CD4-positive, alpha-beta T cell treated with Interleukin-15 for 1 hour (primary cell): ENCODE data around the gene PDCD1LG2.
"Not testable (repeated sequence)": the region's sequence is repeated elsewhere in the genome, so short reads cannot be mapped to it uniquely, and the experiment has no call there.

Source experiments
- DNase-seq: peaks from one replicate; pipeline ENCODE4 v3.0.0-alpha.2; 2020

Gene PDCD1LG2

DNA sequence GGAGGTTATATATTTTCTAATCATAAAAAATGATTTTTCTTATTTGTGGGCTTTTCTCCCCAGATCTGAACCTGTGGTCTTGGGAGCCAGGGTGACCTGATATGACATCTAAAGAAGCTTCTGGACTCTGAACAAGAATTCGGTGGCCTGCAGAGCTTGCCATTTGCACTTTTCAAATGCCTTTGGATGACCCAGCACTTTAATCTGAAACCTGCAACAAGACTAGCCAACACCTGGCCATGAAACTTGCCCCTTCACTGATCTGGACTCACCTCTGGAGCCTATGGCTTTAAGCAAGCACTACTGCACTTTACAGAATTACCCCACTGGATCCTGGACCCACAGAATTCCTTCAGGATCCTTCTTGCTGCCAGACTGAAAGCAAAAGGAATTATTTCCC, 59.6 kb downstream of the PDCD1LG2 start:
- DNase-seq = no peak

DNA sequence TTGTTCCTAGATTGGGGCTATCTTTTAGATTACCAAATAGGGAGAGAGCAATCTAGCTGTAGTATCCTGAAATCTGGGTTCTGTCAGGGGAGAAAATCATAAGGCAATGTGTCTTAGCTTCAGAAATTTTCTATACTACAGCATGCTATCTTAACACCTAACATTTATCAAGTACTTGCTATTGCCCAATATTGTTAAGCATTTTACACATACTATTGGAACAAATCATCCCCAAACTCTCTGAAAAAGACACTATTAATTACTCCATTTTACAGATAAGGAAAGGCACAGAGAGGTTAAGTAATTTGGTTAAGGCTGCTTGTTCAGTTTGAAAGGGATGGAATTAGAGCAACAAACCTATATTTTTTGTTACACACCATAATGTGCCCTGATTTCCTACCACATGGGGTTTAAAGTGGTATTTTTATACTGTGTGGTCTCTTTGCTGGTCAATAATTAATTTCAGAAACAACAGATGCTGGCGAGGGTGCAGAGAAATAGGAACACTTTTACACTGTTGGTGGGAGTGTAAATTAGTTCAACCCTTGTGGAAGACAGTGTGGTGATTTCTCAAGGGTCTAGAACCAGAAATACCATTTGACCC, 61.4 kb downstream of the PDCD1LG2 start:
- no peak for DNase-seq

DNA sequence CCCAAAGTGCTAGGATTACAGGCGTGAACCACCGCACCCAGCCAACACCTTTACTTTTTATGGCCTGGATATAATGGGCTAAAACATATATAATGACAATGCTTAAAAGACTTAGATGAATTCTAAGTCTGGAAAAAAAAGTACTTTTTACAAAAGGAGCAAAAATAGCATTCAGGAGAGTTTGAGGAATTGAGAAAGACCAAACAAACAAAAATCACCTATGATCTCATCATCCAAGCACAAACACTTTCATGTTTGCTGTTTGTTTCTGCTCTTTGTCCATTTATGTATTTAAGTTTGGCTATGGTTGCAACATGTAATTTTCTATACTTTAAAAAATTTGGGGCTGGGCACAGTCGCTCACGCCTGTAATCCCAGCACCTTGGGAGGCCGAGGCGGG, 63.8 kb downstream of the PDCD1LG2 start:
- no peak for DNase-seq

DNA sequence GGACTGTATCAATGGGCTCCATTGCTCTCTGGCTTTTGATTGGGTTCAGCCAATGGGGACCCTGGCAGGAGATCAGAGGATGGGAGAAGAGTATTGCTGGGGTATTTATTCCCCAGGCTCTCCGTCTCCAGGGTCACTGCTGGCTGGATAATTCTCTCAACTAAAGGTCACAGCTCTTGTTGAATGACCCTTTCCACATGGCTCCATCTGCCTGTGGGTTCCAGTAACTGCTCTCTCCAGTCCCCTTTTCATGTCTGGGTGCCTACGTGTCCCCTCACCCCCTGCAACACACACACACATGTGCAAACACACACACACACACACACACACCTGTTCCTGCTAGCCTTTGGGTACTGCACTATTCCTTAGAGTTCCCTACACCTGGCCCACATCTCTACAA, 64.7 kb downstream of the PDCD1LG2 start:
- DNase-seq = no peak

DNA sequence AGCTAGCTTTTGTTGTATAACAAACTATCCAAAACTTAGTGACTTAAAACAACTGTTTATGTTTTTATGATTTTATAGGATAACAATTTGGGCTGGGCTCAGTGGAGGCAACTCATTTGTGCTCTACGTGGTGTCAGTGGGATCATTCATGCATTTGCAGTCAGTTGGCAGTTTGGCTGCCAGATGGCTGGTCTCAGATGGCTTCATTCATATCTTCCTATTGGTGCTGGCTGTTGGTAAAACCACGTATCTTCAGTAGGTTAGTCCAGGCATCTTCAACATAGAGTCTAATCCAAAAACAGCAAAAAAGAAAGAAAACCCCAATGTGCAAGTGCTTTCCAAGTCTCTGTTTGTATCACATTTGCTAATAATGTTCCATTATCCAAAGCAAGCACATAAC, 66.9 kb downstream of the PDCD1LG2 start:
- no peak for DNase-seq

DNA sequence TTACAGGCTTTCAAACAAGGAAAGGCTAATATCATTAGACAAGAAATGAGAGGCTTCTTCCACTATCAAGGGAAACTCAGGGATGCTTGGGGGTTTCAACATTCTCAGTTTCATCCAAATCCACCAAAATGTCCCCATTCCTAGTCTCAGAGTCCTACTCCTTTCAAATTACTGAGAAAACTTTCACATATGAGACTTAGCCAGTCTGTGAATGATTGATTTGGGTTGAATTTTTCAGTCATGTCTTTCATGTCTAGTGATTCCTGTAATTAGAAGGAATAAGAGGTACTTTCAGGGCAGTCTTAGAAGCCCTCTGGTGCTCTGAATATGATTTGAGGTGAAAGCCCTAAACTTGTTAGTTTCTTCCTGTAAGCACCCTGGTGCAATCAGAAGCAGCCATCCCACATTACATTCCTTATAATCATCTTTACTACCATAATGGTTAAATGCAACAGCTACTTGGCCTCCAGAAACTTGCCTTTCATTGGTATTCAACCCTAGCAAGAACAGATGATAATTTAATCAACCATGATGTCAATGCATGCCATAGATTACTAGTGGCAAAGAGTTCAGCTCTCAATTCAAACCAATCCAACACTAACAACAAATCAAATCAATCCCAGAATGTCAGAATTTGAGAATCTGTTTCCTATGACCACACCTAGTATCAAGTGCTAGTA, 67.8 kb downstream of the PDCD1LG2 start:
- no peak for DNase-seq

DNA sequence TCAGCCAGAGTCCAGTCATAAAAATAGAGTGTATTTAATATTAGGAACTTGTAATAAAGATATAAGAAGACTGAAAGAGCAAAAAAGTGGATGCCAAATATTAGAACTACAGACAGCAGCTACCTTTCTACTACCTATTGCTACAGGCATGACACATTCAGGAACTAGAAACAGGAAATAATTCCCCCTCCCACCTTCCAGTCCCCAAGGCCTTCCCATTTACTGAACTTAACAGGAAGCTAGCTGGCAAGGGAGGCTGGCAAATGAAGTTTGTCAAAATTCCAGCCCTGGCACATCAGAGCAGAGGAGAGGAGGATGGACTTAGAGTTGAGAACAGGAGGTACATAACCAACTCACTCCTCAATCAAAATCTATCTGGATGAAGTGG, 68.4 kb downstream of the PDCD1LG2 start:
- no peak for DNase-seq

DNA sequence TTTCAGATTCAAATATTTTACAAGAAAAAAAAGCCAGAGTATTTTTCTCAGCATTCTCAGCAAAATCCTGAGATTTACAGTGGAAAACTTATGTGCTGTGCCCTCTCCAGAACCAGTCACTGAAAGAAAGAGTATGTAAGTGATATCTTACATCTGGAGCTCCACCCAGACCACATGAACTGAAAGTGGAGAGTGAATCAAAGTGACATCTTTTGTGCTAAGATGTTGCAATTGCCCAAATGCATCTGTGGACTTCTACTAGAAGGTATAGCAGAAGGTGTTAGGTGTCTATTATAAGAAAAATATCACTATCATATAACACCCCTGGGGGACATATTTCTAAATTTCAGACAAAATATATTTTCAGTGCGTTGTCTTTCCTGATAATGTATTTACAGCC, 69.5 kb downstream of the PDCD1LG2 start:
- no peak for DNase-seq

DNA sequence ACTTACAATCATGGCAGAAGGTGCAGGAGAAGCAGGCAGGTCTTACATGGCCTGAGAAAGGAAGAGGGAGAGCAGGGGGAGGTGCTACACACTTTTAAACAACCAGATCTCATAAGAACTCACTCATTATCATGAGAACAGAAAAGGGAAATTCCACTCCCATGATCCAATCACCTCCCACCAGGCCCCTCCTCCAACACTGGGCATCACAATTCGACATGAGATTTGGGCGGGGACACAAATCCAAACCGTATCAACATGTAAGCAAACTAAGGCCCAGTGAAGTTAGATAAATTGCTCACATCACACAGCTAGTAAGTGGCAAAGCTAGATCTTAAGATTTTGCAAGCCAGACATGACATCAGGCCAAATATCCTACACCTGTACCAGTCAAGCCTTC, 70.3 kb downstream of the PDCD1LG2 start:
- no peak for DNase-seq

DNA sequence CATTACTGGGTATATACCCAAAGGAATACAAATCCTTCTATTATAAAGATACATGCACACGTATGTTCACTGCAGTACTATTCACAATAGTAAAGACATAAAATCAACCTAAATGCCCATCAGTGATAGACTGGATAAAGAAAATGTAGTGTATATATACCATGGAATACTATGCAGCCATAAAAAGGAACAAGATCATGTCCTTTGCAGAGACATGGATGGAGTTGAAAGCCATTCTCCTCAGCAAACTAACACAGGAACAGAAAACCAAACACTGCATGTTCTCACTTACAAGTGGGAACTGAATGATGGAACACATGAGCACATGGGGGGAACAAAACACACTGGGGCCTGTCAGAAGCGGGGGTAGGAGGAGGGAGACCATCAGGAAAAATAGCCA, 71.4 kb downstream of the PDCD1LG2 start:
- not testable (repeated sequence) for DNase-seq

DNA sequence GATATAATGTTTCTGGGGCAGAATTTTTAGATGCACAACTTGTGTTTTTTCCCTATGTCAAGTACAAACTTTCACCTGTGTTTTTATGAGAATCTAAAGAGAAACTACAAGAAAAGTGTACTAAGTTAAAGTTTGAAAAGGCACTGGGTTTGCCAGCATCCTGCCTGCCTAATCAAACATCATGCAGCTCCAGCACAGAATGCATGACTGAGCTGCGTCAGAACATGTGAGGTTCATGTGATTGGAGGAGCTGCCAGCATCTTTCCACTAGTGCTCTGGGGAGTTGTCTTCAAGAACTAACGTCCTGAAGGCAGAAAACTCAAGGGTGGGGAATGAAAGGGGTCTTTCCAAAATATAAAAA, 72.5 kb downstream of the PDCD1LG2 start:
- DNase-seq = peak; percentile 55

DNA sequence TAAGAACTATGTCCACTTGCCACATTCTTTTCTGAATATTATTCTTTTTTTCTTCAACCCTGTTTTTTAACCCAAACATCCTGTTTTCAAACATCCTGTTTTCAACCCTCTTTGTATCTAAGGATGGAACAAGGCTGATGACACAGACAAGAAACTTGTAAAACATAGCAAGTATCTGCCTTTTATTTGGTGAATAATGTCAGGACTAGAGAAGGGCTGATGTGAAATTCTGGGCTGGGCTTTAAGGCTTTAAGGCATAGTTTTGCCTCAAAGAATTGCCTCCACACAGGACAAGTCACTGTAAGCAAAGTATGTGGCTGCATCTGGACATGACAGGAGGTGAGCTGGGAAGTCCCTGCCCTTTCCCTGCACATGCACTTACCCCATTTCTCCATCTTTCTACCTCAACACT, 76.1 kb downstream of the PDCD1LG2 start:
- no peak for DNase-seq

DNA sequence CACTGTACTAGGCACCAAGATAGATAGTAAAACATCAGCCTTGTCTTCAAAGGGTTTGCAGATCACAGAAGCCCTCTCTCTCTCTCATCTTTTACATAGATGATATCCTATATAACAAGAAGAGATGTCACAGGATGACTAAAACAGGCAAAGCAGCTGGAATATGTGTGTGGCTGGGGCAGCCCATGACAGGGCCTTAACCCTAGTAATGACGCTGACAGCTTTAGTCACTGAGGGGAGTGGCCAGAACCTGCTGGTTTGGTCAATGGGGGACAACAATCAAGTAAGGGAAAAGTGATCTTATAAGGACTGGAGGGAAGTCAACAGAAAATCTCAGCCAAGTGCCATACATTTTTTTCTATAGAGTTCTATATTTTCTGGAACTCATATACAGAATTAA, 76.7 kb downstream of the PDCD1LG2 start:
- no peak for DNase-seq

DNA sequence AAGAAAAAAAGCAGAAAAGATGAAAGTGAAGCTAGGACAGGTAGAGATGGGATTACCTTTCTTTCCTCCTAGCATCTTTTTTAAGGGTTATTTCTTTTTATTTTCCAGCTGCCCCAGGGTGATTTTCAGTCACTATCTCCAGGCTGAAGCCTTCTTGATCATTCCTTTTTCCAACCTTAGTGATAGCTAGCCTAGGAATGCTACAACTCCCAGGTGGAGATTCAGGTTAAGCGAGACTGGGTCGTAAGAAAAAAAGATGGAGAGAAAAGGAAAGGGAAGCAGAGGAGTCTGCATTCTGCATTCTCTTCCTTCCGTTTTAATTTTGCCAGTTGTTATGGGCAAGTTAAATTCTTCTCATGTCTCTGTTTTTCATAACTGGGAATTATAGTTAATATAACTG, 81.9 kb downstream of the PDCD1LG2 start:
- DNase-seq = no peak

DNA sequence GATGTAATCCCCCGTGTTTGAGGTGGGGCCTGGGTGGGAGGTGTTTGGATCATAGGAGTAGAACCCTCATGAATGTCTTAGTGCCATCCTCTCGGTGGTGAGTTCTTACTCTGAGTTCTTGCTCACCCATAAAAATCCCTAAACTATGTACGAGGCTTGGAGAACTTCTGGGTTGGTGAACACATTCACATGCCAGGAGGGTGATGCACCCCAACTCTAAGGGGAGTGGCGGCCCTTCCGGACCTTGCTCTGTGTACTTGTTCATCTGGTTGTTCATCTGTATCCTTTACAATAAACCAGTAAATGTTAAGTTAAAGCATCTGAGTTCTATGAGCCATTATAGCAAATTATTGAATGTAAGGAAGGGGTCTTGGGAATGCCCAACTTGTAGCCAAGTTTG, 82.6 kb downstream of the PDCD1LG2 start:
- no peak for DNase-seq

DNA sequence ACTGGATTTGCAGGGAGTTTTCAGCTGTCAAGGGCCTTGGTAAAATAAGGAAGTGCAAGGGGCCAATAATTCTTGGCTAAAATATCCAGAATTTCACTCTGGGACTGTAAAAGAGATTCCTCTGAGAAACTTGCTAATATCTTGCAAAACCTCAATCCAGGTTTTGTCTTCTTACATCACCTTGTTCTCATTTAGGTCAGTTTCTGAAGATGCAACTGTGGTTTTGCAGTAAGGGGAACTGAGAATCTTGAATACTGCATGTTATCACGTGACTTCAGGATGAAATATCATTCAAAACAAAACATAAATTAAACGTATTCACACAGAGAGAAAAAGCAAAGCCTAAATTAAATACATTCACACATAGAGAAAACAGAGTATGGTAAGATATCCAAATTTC, 83.6 kb downstream of the PDCD1LG2 start:
- no peak for DNase-seq

DNA sequence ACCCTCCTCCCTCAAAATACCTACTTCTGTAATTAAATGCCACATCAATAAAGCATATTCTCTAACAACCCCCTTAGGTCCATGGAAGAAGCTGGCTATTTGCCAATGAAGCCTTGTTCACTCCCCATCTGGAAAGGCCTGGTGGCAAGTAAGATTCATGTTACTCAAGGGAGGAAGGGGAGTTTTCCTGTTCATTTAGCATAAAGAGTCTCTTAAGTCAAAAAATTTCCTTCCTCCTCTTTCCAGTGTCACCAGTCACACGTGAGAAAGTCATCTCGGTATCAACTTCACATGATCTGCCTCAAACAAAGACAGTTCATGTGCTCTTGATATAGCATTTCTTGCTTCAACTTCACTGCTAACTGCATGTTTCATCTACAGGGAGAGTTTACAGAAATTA, 85.8 kb downstream of the PDCD1LG2 start:
- no peak for DNase-seq

DNA sequence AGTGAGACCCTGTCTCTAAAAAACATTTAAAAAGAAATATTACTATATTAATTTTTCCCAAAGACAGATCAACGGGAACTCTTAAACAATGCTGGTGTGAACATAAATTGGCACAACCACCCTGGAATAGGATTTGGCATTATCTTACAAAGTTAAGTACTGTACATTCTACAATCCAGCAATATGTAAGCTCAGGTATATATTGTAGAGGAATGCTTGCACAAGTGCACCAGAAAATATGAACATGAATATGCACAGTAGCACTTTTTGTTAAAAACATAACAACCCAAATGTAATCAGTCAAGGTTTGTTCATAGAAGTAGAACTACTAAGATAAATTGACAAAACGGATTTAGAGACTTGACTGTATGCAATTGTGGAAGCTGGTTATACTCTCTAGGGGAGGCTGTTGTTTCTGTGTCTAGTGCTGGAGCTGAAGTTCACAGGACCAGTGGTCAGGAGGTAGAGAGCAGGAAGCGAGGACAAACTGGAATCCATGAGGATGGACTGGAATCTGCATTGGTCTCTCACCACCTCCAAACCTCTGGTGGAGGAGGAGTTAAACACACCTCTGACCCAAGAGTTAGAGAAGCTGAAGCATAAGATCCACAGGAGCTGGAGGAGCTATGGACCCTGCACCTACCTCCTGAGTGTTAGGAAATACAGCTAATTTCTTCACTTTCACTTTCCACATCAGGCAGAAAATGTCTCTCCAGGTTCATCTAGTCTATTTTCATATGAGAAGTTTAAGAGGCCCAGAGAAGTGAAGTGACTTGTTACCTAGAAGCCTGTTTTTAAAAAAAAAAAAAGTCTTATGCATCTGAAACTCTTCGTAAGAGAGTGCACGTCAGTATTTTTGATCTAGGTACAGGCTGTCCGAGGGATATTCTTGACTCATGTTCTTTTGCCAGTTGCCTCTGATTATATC, 98.2 kb downstream of the PDCD1LG2 start:
- no peak for DNase-seq

DNA sequence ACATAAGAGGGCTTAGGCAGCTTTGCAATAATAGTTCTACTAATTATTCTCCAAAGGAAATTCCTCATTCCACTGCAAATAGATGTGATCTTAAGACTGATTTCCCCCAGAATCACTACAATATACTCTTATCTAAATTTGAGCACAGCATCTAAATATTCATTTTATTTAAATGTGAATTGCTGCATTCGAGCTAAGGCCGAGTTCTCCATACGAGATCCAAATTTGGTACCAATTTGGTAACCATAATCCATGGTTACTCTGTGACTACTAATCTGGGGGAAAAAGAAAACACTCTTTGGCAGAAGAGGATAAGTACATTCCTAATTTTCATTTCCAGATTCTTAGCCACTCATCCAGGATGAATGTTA, 98.9 kb downstream of the PDCD1LG2 start:
- DNase-seq = no peak

DNA sequence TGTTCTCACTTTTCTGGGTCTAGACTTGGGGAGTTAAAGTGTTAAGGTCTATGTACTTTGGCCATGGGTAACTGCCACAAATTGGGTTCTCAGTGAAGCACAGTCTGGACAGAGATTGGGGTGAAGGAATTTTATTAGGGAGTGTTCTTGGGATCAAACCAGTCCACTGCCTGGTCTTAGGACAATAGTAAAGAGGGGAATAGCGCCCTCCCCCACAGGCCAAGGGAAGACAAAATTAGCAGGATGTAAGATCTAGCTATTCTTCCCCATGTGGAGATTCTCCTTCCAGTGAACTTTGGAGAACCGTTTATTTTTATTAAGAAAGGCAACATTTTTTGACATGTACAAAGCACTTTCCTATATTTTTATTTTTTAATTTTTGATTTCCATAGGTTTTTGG, 100.2 kb downstream of the PDCD1LG2 start:
- no peak for DNase-seq

DNA sequence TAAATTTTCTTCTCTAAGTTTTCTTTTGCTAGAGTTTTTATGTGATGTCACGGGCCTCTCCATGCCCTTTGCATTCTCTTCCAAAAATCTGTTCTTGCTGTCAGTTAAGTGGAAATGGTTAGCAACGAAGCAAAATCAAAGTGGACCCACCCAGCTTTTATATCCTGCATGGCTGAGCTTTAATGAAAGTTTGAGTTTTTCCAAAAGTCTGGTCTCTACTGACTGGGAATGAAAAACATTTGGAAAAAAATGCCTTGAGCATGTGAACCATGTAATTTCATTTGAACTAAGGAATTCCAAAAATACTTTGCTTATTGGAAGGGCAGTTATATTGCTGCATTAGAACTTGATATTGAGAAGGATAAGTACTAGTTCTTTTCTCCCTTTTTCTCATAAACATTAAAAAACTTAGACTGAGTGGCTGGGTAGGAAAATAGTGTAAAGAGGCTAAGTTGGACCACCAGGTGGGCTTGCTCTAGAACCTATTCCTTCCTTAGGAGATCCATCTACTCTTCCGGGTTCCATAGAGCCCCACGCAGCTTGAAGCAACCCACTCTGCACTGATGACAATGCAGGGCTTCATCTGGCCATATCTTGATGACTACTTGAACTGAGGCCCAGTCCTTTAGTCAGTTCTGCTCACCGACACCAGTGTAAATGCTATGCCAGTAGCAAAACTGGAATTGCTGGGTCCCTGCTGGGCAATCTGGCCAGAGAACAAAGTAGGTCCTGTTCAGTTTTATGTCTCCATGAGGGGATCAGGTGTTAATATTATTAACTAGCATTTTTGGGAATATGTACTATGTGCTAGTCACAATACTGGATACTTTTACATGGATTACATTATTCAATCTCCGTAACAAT, 101.2 kb downstream of the PDCD1LG2 start:
- DNase-seq = no peak

DNA sequence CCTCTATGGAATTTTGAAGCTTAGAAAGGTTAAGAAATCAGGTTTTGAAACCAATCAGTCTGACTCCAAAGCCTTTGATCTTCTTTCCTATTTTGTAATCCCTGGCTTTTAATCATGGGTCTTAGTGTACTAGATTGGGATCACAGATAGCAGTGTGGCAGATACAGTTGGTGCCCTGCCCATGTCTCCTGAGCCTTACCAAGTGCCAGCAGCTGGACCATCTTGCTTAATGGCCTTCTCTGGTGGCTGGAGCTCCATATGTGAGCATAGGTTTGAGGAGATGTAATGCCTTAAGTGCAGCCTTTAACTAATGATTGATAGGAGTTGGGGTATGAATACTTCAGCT, 101.8 kb downstream of the PDCD1LG2 start:
- no peak for DNase-seq

DNA sequence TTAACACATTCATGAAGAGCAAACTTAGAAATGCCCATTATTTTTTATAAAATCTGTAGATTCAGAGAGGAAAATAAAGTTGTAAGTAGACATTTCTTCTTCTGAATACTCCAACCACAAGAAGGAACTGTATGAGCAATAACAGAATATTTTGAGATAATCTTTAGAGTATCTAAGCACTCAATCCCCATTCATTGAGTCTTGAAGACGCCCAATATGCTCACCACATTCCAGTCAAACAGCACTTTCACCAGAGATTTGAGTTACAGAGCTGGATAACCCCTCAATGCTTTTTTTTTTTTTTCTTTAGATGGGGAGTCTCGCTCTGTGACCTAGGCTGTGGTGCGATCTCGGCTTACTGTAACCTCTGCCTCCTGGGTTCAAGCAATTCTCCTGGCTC, 103.9 kb downstream of the PDCD1LG2 start:
- DNase-seq = no peak
